Measurements from ENCODE around the gene SLC12A3.
"Not testable (repeated sequence)": the region's sequence is repeated elsewhere in the genome, so short reads cannot be mapped to it uniquely, and the experiment has no call there.

SLC12A3 gene

DNA sequence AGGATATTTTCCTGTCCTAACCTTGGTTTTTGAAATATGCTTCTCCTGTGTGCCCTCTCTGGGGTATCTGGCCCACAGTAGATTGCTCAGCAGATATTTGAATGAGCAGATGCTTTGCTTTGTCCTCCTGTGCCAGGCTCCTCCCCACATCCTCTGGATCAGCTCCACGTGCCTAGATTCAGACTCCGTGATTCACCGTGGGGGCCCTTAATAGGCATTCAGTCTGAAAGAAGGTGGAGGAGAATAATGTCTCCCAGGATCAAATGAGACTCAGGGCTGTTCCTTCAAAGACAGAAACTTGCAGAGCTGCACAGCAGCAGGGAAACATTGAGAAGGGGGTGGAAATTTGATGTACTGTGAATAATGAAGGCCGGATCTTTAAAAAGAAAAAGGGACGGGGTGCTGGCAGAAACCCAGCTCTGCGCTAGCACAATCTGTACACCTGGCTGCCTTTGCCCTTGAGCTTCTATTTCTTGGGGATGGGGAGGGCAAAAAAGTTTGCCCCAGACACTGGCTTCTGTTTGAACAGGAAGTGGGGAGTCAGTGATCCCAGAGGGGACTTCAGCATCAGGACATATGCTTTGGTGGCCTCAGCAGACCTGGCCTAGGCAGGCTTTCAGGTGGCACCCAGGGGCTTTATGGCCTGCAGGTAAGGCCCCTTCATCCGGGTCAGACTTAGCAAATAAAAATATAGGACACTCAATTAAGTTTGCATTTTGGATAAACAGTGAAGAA lies 15.9 kb upstream of the SLC12A3 start:
- DNase-seq, result no peak

DNA sequence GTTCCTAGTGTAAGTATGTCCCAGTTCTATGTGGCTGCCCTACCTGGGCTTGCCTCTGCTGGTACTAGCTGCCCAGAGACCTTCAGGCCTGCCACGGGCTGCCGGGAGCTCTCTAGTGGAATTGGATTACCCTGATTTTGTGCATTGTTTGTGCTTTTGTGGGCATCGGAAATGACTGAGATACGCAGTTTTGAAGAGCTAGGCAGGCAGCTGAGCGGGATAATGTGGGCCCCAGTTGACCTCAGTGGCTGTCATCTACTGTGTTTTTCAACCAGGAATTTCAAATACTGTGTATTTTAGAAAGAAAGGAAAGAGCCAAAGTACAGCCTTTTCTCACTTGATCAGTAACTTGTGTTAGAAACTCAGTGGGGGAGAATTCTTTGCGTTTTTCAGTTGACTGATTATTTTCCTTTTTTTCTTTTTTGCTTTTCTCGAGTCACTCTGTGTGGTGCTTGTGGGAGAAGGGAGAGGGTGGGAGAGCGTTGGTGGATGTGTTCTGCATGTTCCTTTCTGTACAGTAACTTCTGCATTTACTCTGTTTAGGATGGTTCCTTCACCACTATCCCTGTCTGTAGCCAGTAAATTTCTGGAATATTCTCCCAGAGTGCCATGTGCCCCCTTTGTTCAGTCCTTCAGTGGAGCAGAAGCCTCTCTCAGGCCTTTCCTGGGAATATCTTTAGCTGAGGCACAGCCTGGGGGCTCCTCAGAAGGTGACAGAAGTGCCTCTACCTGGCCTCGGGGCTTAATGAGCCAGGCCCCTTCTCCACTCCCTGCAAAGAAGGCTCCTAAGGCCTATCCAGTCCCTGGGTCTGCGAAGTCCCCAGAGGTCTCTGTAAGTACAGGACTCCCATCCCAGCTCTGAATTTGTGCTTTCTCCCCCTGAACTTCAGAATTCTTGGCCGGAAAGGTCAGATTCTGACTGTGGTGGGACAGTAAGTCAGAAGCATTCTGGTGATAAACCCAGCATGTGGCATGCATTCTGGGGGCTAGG lies 15.0 kb upstream of the SLC12A3 start:
- DNase-seq, result no peak

DNA sequence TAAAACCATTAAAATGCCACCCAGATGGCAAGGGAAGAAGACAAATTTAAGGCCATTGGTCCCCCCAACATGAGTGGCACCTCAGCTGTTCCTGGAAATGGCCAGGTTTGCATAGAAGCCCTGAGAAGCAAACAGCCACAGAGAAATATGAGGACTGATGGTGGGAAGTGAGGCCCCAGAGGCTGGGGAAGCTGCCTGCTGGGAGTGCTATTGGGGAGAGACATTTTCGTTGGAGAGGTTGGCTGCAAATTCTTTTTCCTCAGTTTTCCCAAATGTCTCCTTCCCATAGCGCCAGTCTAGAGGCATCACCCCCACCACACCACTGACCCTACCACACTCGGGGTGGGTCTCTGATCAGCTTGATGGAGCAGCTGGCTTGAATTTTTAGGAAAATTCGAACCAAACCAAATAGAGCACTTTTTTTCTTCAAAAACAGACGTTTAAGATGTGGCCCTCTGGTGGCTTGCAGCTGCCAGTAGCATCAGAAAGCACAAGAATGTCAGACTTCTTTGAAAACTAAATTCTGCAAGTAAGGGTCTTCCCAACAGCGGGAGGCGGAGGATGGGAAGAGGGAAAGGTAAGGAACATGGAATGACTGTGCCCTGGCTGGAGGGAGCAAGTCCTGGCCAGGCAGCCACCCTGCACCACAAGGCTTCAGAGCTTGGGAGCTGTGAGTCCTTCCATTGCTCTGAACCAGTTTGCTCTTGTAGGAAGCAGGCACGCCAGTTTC lies 13.2 kb upstream of the SLC12A3 start:
- peak; percentile 17 for DNase-seq

DNA sequence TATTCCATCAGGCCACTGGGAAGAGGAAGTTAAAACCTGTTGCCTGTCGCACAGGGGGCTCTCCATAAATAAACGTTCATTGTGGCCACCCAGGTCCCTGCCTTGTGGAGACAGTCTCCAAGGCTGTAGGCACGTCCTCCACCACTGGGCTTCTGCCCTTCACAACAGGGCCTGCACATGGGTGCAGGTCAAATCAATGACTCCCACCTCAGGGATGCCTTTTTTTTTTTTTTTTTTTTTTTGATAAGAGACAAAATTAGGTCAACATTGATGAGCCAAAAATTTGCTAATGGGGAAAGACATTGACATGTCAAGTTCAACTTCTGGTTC lies 12.6 kb upstream of the SLC12A3 start:
- peak; percentile 17 for DNase-seq

- no peak for DNase-seq
These were observed 12.0 kb upstream of the SLC12A3 start for GRCh38 chr16:56852968-56853367.

DNA sequence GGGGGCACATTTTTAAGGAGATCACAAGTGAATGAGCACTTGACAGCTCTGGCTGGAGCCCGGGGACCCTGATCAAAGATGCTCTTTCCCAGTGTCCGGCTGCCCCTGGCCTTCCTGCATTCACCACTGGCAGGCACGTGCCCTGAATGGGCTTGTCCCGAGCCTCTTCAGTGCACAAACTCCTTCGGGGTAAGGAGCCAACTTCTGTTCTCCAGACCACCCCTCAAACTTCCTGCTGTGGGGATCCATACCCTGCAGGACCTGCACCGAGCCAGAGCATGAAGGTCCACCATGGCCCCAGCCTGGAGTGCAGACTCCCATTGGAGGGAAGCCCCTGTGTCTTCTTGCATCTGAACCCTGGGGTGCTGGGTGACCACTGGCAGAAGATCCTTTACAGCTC lies 9.8 kb upstream of the SLC12A3 start:
- no peak for DNase-seq

GRCh38 chr16:56855946-56856345 lies 9.1 kb upstream of the SLC12A3 start:
- no peak for DNase-seq

- DNase-seq, result no peak
These were observed 8.0 kb upstream of the SLC12A3 start for GRCh38 chr16:56856876-56857447.

GRCh38 chr16:56858374-56858773 lies 6.6 kb upstream of the SLC12A3 start:
- DNase-seq, result no peak

GRCh38 chr16:56859636-56860035 lies 5.4 kb upstream of the SLC12A3 start:
- no peak for DNase-seq

GRCh38 chr16:56860226-56861020 lies 4.6 kb upstream of the SLC12A3 start:
- DNase-seq, result peak; percentile 7

DNA sequence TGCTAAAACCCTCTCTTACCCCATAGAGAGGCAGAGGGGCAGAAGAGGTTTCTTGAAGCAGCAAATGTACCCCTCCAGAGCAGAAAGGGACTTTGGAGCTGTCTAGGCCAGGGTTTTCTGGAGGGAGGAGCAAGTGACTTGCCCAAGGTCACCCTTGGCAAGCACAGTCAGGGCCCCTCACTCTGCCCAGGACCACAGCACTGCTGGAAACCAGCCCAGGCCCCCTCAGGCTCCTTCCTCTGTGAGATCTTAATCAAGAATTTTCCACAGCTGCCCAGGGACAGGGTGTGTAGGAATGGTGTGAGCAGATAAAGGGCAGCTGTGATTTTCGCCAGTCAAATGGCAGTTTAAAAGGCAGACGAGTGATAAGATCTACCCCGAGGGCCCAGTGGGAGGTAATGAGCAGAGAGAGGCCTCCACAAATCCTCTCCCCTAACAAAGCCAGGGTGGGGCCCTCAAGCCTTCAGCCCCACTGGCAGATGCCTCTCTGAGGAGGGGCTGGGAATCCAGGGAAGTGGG lies 3.9 kb upstream of the SLC12A3 start:
- peak; percentile 50 for DNase-seq

GRCh38 chr16:56861756-56862155 lies 3.3 kb upstream of the SLC12A3 start:
- no peak for DNase-seq

DNA sequence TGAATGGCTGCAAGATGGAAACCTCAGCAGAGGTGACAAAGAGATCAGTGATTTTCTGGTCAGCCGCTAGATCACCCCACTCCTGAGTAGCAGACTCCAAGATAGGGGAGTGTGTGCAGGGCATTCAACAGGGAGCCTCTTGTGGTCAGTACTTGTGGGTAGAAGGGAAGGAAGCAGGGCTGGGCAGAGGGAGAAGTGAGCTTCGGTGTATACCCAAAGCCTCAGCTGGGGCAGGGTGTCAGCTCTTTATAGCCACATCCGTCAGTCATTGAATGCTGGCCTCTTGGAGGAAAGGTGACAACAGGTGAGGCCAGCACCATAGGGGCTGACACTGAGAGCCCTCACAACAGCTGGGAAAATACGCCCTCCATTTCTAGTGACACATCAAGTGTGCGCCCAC lies 2.2 kb upstream of the SLC12A3 start:
- DNase-seq, result peak; percentile 10

DNA sequence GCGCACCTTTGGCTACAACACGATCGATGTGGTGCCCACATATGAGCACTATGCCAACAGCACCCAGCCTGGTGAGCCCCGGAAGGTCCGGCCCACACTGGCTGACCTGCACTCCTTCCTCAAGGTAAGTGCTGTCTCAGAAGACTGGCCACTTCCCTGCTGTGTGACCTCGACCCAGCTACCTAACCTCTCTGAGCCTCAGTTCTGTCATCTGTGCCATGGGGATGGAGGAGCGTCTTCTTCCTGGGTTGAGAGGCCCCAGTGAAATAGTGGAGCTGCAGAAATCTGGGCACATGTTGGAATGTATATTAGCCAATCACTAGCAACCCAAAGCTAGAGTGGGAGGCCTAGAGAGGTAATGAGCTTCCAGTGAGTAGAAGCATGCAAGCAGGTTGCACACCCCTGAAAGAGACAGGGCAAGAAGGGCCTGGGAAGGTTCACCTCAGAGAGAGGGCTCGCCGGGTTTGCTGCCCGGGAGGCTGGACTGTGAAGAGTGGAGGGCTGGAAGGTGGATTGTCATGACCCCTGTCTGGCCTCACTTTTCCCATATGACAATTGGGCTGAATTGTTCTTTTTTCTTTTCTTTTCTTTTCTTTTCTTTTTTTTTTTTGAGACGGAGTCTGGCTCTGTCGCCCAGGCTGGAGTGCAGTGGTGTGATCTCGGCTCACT lies 521 bp downstream of the SLC12A3 start:
- DNase-seq, result no peak

DNA sequence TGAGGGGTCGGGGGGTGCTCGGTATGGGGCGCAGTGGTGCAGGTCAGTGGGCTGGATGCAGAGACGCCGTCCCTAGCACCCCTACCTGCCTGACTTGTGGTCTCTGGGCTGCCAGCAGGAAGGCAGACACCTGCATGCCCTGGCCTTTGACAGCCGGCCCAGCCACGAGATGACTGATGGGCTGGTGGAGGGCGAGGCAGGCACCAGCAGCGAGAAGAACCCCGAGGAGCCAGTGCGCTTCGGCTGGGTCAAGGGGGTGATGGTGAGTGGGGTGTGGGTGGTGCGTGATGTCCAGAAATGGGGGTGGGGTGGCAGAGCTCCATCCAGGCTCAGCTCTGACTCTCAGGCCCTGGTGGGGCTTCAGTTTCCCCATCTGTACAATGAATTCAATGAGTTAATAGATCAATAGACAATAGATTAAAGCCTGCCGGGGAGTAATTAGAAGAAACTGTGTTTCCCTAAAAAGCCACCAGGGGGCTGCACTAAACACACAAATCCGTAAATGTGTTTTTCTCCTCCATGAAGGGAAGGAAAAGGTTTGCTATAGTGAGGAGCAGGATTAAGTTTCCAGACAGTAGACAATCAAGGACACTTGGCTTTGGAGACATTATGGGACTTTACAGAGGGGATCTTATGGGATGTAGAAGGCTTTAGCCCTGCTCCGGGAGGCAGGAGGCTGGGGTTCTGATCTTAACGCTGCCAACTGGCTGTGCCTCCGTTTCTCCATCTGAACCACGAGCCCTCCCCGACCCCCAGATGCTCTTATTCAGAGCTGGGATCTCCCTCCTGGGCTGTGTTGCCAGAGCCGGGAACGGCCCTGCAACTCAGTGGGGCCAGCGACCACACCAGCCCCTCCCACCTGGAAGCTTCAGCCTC lies 2.2 kb downstream of the SLC12A3 start:
- peak; percentile 69 for DNase-seq

DNA sequence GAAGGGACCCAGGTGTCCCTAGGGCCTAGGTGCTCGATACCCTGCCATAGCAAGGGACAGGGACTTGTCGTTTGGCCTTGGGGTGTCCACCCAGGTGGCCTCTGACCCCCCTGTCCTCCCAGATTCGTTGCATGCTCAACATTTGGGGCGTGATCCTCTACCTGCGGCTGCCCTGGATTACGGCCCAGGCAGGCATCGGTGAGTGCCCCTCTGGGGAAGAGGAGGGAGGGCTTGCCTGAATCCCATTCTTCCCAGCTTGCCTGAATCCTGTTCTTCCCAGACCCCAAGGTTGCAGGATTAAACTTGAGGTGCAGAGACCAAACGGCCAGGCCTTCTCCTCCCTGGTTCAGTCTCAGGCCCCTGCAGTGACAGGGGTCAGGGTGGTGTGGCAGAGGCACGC lies 3.2 kb downstream of the SLC12A3 start:
- no peak for DNase-seq

- DNase-seq, result not testable (repeated sequence)
These were observed 3.8 kb downstream of the SLC12A3 start for GRCh38 chr16:56868766-56869165.

- DNase-seq, result peak; percentile 47
These were observed 4.7 kb downstream of the SLC12A3 start for GRCh38 chr16:56869513-56870275.
